CD14-positive monocyte (primary cell): ENCODE data around the gene C2CD2. TPM values are rescaled to one million over a fixed set of nuclear protein-coding genes. Genes with fewer than 3 reads are reported as not detected.
A peak's percentile ranks its signal among the peaks of the same experiment; 100 is the strongest.

Experiments
- DNase-seq, 3 donors: peaks; one replicate each; pipeline ENCODE4 v3.0.0-alpha.2; 2011 to 2022
- H2AFZ ChIP-seq: 2 replicates; pipeline ENCODE4 v1.6.0; 2012; ENCODE audit warnings: mild to moderate bottlenecking, low read depth, low read length, inconsistent platforms; ENCODE audit not compliant: insufficient read depth, poor library complexity, severe bottlenecking
- H3K27ac ChIP-seq, 2 donors: 1 replicate in 1 of 2; 2 replicates in 1 of 2; pipeline ENCODE4 v1.5.1; 2012 to 2013; ENCODE audit warnings: low read length in 2 of 2, control low read depth in 1 of 2, inconsistent platforms in 1 of 2, low read depth in 1 of 2, mild to moderate bottlenecking in 1 of 2
- H3K27me3 ChIP-seq, 2 donors: one replicate each; pipeline versions ENCODE4 v1.6.0 to v1.6.1; 2011 to 2013; ENCODE audit warnings: low read length in 2 of 2; ENCODE audit not compliant: control insufficient read depth in 2 of 2, insufficient read depth in 2 of 2
- H3K36me3 ChIP-seq, 2 donors: replicated peaks in 1 of 2; 1 replicate in 1 of 2; 2 replicates in 1 of 2; pipeline versions ENCODE4 v1.5.1 to v1.6.1; 2012 to 2013; ENCODE audit warnings: low read length in 2 of 2, control low read depth in 1 of 2, inconsistent platforms in 1 of 2, mild to moderate bottlenecking in 1 of 2; ENCODE audit not compliant: insufficient read depth in 2 of 2, control insufficient read depth in 1 of 2
- H3K4me1 ChIP-seq, 2 donors: 1 replicate in 1 of 2; 2 replicates in 1 of 2; pipeline versions ENCODE4 v1.5.1 to v1.6.1; 2012 to 2013; ENCODE audit warnings: low read length in 2 of 2, control low read depth in 1 of 2, inconsistent platforms in 1 of 2, mild to moderate bottlenecking in 1 of 2, moderate library complexity in 1 of 2; ENCODE audit not compliant: insufficient read depth in 2 of 2, control insufficient read depth in 1 of 2
- H3K4me2 ChIP-seq: replicated peaks from 2 replicates; pipeline ENCODE3; 2012; ENCODE audit warnings: low read length, moderate library complexity, mild to moderate bottlenecking; ENCODE audit not compliant: poor library complexity, severe bottlenecking; ENCODE audit errors: extremely low read depth
- H3K4me3 ChIP-seq, 3 experiments: fragments of 200-600 bp in 1 of 3; sonication (generic) in 1 of 3; replicated peaks in 1 of 3; 1 replicate in 2 of 3; 2 replicates in 1 of 3; pipeline ENCODE4 v1.5.1; 2011 to 2013; ENCODE audit warnings: low read length in 3 of 3, mild to moderate bottlenecking in 3 of 3, control low read depth in 2 of 3, low read depth in 2 of 3, inconsistent platforms in 1 of 3, moderate library complexity in 1 of 3
- H3K79me2 ChIP-seq: 2 replicates; pipeline ENCODE4 v1.6.0; 2012; ENCODE audit warnings: mild to moderate bottlenecking, control low read depth, inconsistent platforms, low read length, moderate library complexity; ENCODE audit not compliant: insufficient read depth
- H3K9ac ChIP-seq: 2 replicates; pipeline ENCODE4 v1.6.0; 2017; ENCODE audit warnings: low read length, mild to moderate bottlenecking; ENCODE audit not compliant: insufficient read depth, poor library complexity, severe bottlenecking
- H3K9me3 ChIP-seq, 2 donors: replicated peaks in 1 of 2; 1 replicate in 1 of 2; 2 replicates in 1 of 2; pipeline versions ENCODE4 v1.5.1 to v1.6.1; 2012 to 2013; ENCODE audit warnings: low read length in 2 of 2, control low read depth in 1 of 2; ENCODE audit not compliant: control insufficient read depth in 1 of 2, insufficient read depth in 1 of 2
- H4K20me1 ChIP-seq: 2 replicates; pipeline ENCODE4 v1.6.0; 2012; ENCODE audit warnings: mild to moderate bottlenecking, low read length, control low read depth, moderate library complexity; ENCODE audit not compliant: insufficient read depth
- H3K27ac Mint-ChIP-seq, 7 donors: one replicate each; pipeline ENCODE4 v1.8.0; 2020; ENCODE audit warnings: mild to moderate bottlenecking in 7 of 7, mixed read lengths in 7 of 7, moderate library complexity in 6 of 7, inconsistent platforms in 2 of 7
- H3K27me3 Mint-ChIP-seq, 3 donors: one replicate each; pipeline ENCODE4 v1.8.0; 2021 to 2022; ENCODE audit warnings: low read depth in 3 of 3, mild to moderate bottlenecking in 3 of 3, mixed read lengths in 3 of 3, moderate library complexity in 3 of 3, inconsistent platforms in 1 of 3
- H3K36me3 Mint-ChIP-seq, 2 donors: one replicate each; pipeline ENCODE4 v1.8.0; 2020; ENCODE audit warnings: mixed read lengths in 2 of 2, inconsistent platforms in 1 of 2, mild to moderate bottlenecking in 1 of 2
- H3K4me1 Mint-ChIP-seq: one replicate; pipeline ENCODE4 v1.8.0; 2020; ENCODE audit warnings: mild to moderate bottlenecking, mixed read lengths
- H3K4me3 Mint-ChIP-seq, 2 donors: one replicate each; pipeline ENCODE4 v1.8.0; 2020; ENCODE audit warnings: mild to moderate bottlenecking in 2 of 2, mixed read lengths in 2 of 2, moderate library complexity in 1 of 2
- H3K9me3 Mint-ChIP-seq, 7 donors: one replicate each; pipeline ENCODE4 v1.8.0; 2020 to 2022; ENCODE audit warnings: mixed read lengths in 7 of 7, mild to moderate bottlenecking in 6 of 7, moderate library complexity in 6 of 7, inconsistent platforms in 2 of 7
- CTCF ChIP-seq: fragments of 200-600 bp; IDR thresholded peaks from one replicate; pipeline ENCODE4 v1.8.0; 2022; ENCODE audit warnings: antibody characterized with exemption, mild to moderate bottlenecking
- WGBS: methylation state at CpG from one replicate; pipeline ENCODE4 v1.1.5; 2013; ENCODE audit warnings: missing lambda C conversion rate; ENCODE audit not compliant: insufficient coverage; 5-methylcytosine and 5-hydroxymethylcytosine counted together
- intact Hi-C, 2 donors: fragments of 100-400 bp; cut with micrococcal nuclease; formaldehyde crosslinking; loops; one replicate each; pipeline versions ENCODE4 v1.15.0 to v1.15.1; 2023
- polyA plus RNA-seq, 3 donors: library from polyadenylated mRNA; depleted of rRNA in 1 of 3; unstranded in 2 of 3; stranded (reverse) in 1 of 3; fragments of 300-500 nt in 2 of 3; fragments of >200 nt in 1 of 3; fragmentation: Illumina TruSeq in 2 of 3; gene quantifications; 1 replicate in 2 of 3; 2 replicates in 1 of 3; pipeline ENCODE4 v1.2.3, GENCODE V29; 2012 to 2021

The C2CD2 gene
- polyA plus RNA-seq, 3 donors = 1.4 to 17.0 (median 3.8) TPM

DNA sequence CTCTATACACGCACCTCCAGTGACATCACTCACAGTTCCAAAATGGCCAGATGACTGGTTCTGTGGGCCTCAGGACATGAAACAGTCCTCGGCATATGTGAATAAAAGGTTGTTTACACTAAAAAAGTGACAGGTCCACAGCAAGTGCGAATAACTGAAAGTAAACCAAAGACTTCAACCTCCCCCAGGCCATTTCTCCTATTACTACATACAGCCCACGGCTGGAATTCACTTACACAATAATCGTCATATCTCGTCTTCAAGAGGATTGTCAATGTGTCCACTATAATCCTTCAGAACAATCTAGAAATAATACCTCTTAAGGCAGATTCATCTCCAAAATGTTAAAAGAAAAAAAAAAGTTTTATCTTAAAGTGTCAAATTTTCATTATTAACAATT is 72.8 kb downstream of the C2CD2 start:
- DNase-seq = no peak
- no peaks in the 10 kb centered on the region for H3K36me3 Mint-ChIP-seq
- no peak for TF ChIP-seq CTCF
- H3K27me3 Mint-ChIP-seq = peaks cover 2 to 8% (median 2%) of the 10 kb centered on the region in 3 donors
- Histone ChIP-seq H3K27me3 (no peaks in the 10 kb centered on the region), H2AFZ (no peak overlapping the region), H4K20me1 (no peaks in the 10 kb centered on the region), H3K4me2 (no peak overlapping the region), H3K27ac (no peak overlapping the region), H3K36me3 (no peaks in the 10 kb centered on the region), H3K79me2 (peaks cover 15% of the 10 kb centered on the region), H3K4me1 (peaks cover 22 to 25% of the 10 kb centered on the region in 2 donors), H3K9me3 (no peaks in the 10 kb centered on the region), H3K9ac (no peak overlapping the region), H3K4me3 (no peak overlapping the region)
- peaks cover 35% of the 10 kb centered on the region for H3K4me1 Mint-ChIP-seq
- intact Hi-C loops = no loop called here
- no peaks in the 10 kb centered on the region for H3K9me3 Mint-ChIP-seq
- H3K4me3 Mint-ChIP-seq = no peak overlapping the region
- WGBS = no CpG with 5 or more reads among the region's 6 CpGs
- H3K27ac Mint-ChIP-seq = no peak overlapping the region

DNA sequence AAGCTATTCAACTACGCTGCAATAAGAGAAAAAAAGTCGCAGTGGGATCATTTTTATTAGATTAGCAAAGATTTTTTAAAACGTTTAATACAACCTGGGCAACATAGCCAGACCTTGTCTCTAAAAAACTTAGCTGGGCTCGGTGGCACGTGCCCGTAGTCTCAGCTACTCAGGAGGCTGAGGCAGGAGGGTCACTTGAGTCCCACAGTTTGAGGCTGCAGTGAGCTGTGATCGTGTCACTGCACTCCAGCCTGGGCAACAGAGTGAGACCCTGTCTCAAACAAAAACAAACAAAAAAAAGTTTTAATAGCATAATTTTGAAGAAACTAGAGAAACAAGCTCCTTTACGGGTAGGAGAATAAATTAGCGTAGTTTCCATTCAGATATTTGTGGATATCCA is 73.7 kb downstream of the C2CD2 start:
- Mint-ChIP-seq H3K4me1 (peaks cover 27% of the 10 kb centered on the region), H3K36me3 (no peaks in the 10 kb centered on the region), H3K9me3 (no peaks in the 10 kb centered on the region), H3K4me3 (no peak overlapping the region), H3K27me3 (peaks cover 2 to 6% (median 2%) of the 10 kb centered on the region in 3 donors), H3K27ac (no peak overlapping the region)
- H3K27me3 ChIP-seq = no peaks in the 10 kb centered on the region
- H3K9ac ChIP-seq = no peak overlapping the region
- peak overlapping the region in 1 of 3 experiments; percentile 82 for H3K4me3 ChIP-seq
- H3K36me3 ChIP-seq = no peaks in the 10 kb centered on the region
- H3K4me2 ChIP-seq = peak overlapping the region; percentile 87
- WGBS = 97% methylated on average over 5 of the region's 9 CpGs
- intact Hi-C loops = no loop called here
- no peaks in the 10 kb centered on the region for H4K20me1 ChIP-seq
- H3K79me2 ChIP-seq = peaks cover 18% of the 10 kb centered on the region
- no peak for DNase-seq
- TF ChIP-seq CTCF = no peak
- peaks cover 19 to 25% of the 10 kb centered on the region in 2 donors for H3K4me1 ChIP-seq
- H2AFZ ChIP-seq = peak overlapping the region; percentile 100
- H3K9me3 ChIP-seq = no peaks in the 10 kb centered on the region
- H3K27ac ChIP-seq = no peak overlapping the region
